Fibroblast of the conjunctiva (primary cell): Measurements from ENCODE around the gene CIB2.
A peak's percentile ranks its signal among the peaks of the same experiment; 100 is the strongest.

ENCODE experiments used
- DNase-seq: peaks from one replicate; pipeline ENCODE4 v3.0.0-alpha.2; 2010; ENCODE audit warnings: low read depth

Gene CIB2

GRCh38 chr15:78065973-78066946, 65.0 kb downstream of the CIB2 start:
- no peak for DNase-seq

- peak; percentile 94 for DNase-seq
Measured at GRCh38 chr15:78065284-78065872, 65.9 kb downstream of the CIB2 start.

- no peak for DNase-seq
Measured at GRCh38 chr15:78064544-78064943, 66.7 kb downstream of the CIB2 start.

GRCh38 chr15:78063970-78064385, 67.3 kb downstream of the CIB2 start:
- DNase-seq: no peak

- no peak for DNase-seq
Measured at GRCh38 chr15:78063217-78063616, 68.0 kb downstream of the CIB2 start.

GRCh38 chr15:78061963-78062427, 69.2 kb downstream of the CIB2 start:
- no peak for DNase-seq

GRCh38 chr15:78060232-78060631, 71.0 kb downstream of the CIB2 start:
- no peak for DNase-seq

- no peak for DNase-seq
Measured at GRCh38 chr15:78059110-78059839, 72.0 kb downstream of the CIB2 start.

- no peak for DNase-seq
Measured at GRCh38 chr15:78058401-78058935, 72.8 kb downstream of the CIB2 start.

- DNase-seq: no peak
Measured at GRCh38 chr15:78057803-78058202, 73.4 kb downstream of the CIB2 start.

GRCh38 chr15:78056714-78057269, 74.5 kb downstream of the CIB2 start:
- no peak for DNase-seq

GRCh38 chr15:78055919-78056713, 75.1 kb downstream of the CIB2 start:
- no peak for DNase-seq

- no peak for DNase-seq
Measured at GRCh38 chr15:78054966-78055365, 76.3 kb downstream of the CIB2 start.
